Activated gamma-delta T cell treated with anti-CD3 and anti-CD28 coated beads, Interleukin-2, amount 50 U/mL, for 16 hours (primary cell): ENCODE results near the gene CCIN.

Experiments
- DNase-seq: peaks from one replicate; pipeline ENCODE4 v3.0.0-alpha.2; 2020; ENCODE audit warnings: low read depth

Gene CCIN

GRCh38 chr9:36191686-36192085, 22.5 kb downstream of the CCIN start:
- DNase-seq = no peak

GRCh38 chr9:36192196-36192595, 23.0 kb downstream of the CCIN start:
- DNase-seq = no peak

DNA sequence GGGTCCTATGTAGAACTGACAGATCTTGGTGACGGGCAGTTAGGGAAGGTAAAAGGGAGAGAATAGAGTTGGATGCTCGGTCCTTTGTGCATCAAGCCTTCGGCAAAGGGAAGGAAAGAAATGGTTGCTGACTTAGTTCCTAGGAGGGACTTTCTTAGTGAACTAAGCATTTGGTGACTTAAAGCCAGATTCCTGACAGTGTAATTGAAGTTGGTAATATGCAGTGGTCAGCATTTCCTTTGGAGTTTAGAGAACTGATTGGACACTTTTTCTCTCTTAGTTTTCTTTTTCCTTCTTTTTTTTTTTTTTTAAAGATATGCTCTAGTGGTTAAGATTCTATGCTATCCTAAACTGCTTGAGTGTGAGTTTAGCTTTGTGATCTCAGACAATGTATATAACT, 23.8 kb downstream of the CCIN start:
- no peak for DNase-seq

DNA sequence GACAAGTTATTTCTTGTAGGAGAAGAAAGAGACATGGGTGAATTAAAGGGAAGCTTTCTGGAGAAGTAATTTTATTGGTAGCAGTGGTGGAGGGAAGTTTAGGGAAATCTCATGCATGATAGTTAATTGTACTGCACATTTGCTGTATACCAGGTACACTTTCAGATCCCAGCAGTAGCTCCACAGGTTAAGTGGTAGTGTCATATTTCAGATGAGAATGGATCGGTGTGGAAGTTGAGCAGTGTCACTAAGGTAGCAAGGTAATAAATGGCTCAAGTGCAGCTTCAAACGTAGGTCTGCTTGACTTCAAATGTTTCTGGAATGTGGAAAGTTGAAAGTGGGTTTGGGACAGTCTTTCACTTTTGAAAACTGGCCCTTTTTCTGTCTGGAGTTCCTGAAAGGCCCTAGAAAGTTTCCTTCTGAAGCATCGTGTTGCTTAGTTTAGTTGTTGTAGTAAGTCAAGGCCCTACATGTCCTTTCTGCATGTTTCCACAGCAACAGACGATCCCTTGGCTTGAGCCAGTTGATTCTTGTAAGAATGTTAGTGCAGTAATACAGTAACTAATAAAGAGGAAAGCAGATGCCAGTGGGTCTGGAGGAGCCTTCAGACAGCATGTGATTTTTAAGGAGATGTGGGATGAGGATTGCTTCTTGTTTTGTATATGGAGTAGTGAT, 25.3 kb downstream of the CCIN start:
- DNase-seq = no peak

DNA sequence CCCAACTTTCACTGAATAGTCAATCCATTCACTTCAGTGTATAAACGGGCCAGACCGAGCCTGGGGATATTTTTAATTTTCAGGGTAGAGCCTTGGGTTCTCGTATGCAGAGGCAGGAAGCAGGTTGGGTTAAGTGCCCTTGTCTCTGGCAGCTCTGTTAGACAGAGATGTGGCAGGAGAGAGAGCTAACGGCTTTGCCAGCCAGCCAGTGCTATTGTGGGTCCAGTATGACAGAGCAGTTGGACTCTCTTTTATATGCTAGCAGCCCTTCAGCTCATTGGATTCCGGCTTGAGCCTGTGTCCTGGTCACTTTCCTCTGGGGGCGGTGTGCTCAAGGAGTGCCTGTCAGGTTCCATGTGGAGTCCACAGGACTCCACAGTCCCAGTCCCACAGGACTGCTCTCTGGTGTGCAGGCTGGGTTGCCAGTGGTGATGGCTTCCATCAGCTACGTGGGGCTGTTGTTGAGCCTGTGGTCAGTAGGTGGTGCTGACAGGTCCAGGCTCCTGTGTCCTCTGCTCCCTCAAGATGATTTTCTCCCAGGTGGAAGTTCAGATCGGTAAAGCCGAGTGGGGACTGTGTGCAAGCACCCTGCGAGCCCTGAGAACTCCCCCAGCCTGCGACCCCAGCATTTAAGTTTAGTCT, 35.8 kb downstream of the CCIN start:
- no peak for DNase-seq

GRCh38 chr9:36207016-36207415, 37.8 kb downstream of the CCIN start:
- no peak for DNase-seq

DNA sequence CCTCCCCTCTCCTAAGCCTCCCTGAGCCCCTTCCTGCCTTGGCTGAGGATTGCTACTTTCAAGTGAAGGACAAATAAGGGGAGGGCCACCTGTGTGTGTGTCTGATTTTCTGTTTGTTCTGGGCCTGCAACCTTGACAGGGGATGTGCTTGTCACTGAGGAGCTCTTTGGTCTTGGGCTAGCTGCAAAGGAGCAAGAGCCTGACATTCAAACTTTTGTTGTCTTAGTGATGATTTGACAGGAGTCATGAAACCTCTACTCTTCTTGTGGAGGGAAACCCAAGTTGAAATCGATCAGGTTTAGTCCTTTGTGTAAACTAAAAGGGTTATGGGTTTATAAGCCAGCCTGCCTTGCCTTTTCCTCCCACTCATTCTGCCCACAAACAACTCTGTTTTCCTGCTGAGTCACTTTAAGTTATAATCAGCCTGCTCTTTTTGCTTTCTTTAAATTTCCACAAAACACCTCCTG, 38.4 kb downstream of the CCIN start:
- no peak for DNase-seq

- DNase-seq = no peak
Measured at GRCh38 chr9:36208521-36209253, 39.5 kb downstream of the CCIN start.

DNA sequence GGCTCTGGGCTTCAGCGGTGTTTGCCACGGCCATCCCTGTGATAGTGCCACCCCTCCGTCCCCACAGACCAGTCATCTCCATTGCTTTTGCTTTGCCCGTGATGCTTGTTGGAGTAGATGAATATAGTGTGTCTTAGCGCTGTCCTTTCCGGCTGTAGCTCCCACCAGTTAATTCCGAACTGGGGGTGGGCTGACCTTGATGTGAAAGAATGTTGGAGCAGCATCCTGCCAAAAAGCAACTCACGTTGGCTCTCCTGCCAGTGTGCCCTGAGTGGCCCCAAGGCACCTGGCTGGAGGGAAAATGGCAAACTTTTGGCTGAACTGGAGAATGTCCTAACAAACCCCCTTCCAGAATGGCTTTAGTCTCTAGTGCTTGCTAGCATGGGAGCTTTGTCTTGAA, 41.5 kb downstream of the CCIN start:
- no peak for DNase-seq

- no peak for DNase-seq
Measured at GRCh38 chr9:36211510-36211909, 42.3 kb downstream of the CCIN start.

- DNase-seq = no peak
Measured at GRCh38 chr9:36213387-36213786, 44.2 kb downstream of the CCIN start.

DNA sequence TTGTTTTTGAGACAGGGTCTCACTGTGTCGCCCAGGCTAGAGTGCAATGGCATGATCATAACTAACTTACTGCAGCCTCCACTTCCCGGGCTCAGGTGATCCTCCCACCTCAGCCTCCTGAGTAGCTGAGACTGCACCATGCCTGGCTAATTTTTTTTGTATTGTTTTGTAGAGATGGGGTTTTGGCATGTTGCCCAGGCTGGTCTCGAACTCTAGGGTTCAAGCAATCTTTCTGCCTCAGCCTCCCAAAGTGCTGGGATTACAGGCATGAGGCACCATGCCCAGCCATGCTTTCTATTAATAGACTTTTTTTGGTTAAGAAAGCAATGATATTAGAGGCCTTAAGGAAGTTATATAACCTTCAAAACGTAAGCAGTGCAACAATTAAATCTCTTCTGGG, 44.8 kb downstream of the CCIN start:
- no peak for DNase-seq

GRCh38 chr9:36214571-36214970, 45.4 kb downstream of the CCIN start:
- no peak for DNase-seq

- DNase-seq = no peak
Measured at GRCh38 chr9:36217256-36217968, 48.2 kb downstream of the CCIN start.

DNA sequence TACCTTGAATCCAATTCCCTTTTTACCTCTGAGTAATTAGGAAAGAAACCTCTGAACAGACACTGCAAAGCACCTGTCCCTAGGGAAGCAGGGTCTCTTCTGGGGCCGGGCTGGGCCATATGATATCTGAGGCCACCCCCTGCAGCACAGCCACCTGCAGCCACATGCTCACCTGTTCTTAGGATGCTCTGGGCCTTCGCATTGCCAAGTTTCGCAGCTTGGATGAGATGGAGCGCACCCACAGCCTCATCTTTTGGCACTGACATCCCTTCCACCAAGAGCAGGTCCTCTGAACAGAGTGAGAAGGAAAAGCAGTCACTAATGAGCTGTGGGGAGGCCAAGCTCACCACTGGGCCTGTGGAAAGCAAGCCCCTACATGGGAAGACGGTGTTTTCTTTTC, 48.8 kb downstream of the CCIN start:
- no peak for DNase-seq

DNA sequence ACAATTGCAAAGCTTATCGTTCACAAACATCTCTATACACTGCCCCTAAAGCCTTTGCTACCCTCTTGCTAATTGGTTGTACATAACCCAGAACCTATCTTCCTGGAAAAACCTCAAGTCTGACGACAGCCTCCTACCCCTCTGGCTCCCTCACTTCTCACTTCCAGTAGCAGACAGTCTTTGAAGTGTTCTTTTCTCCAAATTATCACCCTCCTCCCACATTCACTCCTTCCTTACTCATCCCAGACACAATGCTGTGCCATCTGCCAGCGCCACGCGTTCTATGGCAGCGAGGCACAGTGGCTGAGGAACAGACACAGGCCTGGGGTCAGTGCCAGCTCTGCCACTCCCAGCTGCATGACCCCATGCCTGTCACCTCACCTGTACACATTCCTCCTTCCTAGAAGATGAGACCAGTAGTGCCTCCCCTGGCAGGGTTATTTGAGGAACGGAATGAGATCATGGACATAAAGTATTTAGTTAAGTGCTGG, 49.3 kb downstream of the CCIN start:
- no peak for DNase-seq
